Measurements from ENCODE around the gene INPP5A. TPM values are rescaled to one million over a fixed set of nuclear protein-coding genes. Genes with fewer than 3 reads are reported as not detected.

Gene INPP5A
- total RNA-seq, 1 donor from 2014 or later: 105 TPM

DNA sequence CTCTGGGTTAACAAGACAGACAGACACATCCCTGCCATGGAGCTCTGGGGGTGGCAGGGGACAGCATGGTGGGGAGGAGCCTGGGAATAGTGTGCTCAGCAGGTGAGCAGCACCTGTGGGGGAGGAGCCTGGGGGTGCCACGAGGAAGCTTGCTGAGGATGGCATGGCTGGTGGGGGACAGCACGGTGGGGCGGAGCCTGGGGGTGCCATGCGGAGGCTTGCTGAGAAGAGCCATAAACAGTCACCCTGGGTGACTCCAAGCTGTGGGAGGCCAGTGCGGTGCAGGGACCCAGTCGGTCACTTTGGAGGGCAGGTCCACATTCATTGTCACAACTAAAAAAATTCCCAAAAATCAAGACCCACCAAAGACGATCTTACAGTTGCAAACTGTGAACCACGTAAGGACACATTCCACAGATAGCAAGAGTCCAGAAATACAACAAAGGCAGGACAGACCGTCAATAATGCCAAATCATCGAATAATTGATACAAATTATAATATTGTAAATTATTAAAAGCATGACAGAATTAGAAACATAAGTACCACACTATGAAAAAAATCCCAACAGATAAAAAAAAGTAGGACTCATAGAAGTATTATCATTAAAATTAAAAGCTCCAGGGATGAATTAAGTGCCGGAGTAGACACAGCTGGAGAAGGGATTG is 223.9 kb downstream of the INPP5A start:
- Histone ChIP-seq H3K36me3 (peaks cover 48% of the 10 kb centered on the region), H3K27me3 (ENCODE audit: low read depth) (no peaks in the 10 kb centered on the region), H3K9me3 (replicated peaks) (peaks cover 4% of the 10 kb centered on the region), H3K27ac (replicated peaks) (no peak overlapping the region), H3K4me1 (no peaks in the 10 kb centered on the region), H3K4me3 (no peak overlapping the region)
- intact Hi-C loops (cut with micrococcal nuclease): no loop called here
- DNase-seq: no peak
- TF ChIP-seq, protein P1, sequence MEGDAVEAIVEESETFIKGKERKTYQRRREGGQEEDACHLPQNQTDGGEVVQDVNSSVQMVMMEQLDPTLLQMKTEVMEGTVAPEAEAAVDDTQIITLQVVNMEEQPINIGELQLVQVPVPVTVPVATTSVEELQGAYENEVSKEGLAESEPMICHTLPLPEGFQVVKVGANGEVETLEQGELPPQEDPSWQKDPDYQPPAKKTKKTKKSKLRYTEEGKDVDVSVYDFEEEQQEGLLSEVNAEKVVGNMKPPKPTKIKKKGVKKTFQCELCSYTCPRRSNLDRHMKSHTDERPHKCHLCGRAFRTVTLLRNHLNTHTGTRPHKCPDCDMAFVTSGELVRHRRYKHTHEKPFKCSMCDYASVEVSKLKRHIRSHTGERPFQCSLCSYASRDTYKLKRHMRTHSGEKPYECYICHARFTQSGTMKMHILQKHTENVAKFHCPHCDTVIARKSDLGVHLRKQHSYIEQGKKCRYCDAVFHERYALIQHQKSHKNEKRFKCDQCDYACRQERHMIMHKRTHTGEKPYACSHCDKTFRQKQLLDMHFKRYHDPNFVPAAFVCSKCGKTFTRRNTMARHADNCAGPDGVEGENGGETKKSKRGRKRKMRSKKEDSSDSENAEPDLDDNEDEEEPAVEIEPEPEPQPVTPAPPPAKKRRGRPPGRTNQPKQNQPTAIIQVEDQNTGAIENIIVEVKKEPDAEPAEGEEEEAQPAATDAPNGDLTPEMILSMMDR (IDR thresholded peaks at IDR 0.05; ENCODE audit: borderline replicate concordance): no peak

DNA sequence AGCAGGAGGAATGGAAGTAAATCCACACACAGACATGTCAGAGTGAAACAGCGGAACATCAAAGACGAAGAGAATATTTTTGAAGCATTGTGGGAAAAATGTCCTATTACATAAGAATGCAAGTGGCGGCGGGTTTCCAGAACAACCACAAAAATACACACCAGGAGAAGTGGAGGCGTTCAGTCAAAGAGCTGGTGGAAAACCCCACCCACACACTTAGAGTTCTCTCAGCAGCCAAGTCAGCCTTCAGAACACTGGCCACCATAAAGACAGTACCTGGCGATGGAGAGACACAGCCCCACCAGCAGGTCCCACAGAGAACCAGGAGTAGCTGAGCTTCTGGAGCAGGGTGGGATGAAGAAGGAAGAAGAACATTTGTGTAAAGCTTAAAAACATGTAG is 224.7 kb downstream of the INPP5A start:
- intact Hi-C loops (cut with micrococcal nuclease): no loop called here
- no peak for DNase-seq
- TF ChIP-seq, protein P1 (IDR thresholded peaks at IDR 0.05; ENCODE audit: borderline replicate concordance): no peak
- Histone ChIP-seq H3K4me1 (no peaks in the 10 kb centered on the region), H3K4me3 (no peak overlapping the region), H3K9me3 (replicated peaks) (peaks cover 4% of the 10 kb centered on the region), H3K36me3 (peaks cover 44% of the 10 kb centered on the region), H3K27me3 (ENCODE audit: low read depth) (no peaks in the 10 kb centered on the region), H3K27ac (replicated peaks) (no peak overlapping the region)

DNA sequence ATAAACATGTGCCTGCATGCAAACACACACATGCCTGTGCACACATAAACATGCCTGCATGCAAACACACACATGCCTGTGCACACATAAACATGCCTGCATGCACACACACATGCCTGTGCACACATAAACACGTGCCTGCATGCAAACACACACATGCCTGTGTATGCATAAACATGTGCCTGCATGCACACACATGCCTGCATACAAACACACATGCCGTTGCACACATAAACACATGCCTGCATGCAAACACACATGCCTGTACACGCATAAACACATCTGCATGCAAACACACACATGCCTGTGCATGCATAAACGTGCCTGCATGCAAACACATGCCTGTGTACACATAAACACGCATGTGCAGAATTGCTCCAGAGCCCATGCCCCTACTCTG is 226.0 kb downstream of the INPP5A start:
- TF ChIP-seq, protein P1 (IDR thresholded peaks at IDR 0.05; ENCODE audit: borderline replicate concordance): no peak
- Histone ChIP-seq H3K36me3 (peaks cover 37% of the 10 kb centered on the region), H3K27ac (replicated peaks) (no peak overlapping the region), H3K4me3 (no peak overlapping the region), H3K9me3 (replicated peaks) (peaks cover 4% of the 10 kb centered on the region), H3K27me3 (ENCODE audit: low read depth) (no peaks in the 10 kb centered on the region), H3K4me1 (no peaks in the 10 kb centered on the region)
- DNase-seq: no peak
- intact Hi-C loops (cut with micrococcal nuclease): no loop called here

DNA sequence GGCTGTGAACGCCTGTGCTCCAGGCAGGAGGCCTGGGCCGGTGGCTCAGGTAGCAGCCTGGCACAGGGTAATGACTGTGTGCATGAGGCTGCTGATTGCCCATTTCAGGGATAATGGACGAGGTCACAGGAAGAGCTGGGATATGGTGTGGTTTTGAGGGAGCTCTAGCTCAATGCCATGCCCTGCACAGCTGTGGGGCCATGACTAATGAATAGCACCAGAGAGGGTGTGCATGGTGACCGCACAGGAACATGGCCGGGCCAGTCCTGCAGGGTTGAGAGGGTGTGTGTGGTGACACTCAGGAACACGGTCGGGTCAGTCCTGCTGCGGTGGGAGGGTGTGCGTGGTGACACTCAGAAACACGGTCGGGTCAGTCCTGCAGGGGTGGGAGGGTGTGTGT is 226.5 kb downstream of the INPP5A start:
- peaks cover 37% of the 10 kb centered on the region for H3K36me3 ChIP-seq
- no peaks in the 10 kb centered on the region for H3K27me3 ChIP-seq (ENCODE audit: low read depth)
- H3K27ac ChIP-seq (replicated peaks): no peak overlapping the region
- peaks cover 4% of the 10 kb centered on the region for H3K9me3 ChIP-seq (replicated peaks)
- TF ChIP-seq, protein P1 (IDR thresholded peaks at IDR 0.05; ENCODE audit: borderline replicate concordance): no peak
- DNase-seq: no peak
- intact Hi-C loops (cut with micrococcal nuclease): no loop called here
- no peak overlapping the region for H3K4me3 ChIP-seq
- H3K4me1 ChIP-seq: no peaks in the 10 kb centered on the region

DNA sequence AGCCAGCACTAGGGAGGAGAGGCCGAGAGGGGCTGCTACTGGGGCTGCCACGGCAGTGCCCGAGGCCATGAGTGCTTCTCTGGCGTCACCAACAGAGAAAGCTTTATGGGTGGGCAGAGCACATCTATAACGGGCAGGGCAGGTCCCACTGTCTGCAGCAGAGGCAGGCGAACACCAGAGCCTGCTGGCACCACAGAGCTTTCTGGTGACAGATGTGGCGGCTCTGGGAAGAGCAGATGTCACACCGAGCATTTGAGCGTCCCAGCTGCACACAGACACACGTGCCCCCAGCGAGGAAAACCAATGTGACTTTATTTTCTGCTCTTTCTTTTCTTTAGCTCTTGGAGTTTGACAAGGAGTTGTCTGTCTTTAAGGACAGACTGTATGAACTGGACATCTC is 227.8 kb downstream of the INPP5A start:
- intact Hi-C loops (cut with micrococcal nuclease): no loop called here
- H3K36me3 ChIP-seq: peaks cover 38% of the 10 kb centered on the region

More for the DNA sequence above, 227.8 kb downstream of the INPP5A start:
- Histone ChIP-seq H3K4me3 (no peak overlapping the region), H3K27me3 (ENCODE audit: low read depth) (no peaks in the 10 kb centered on the region), H3K4me1 (no peaks in the 10 kb centered on the region), H3K27ac (replicated peaks) (no peak overlapping the region), H3K9me3 (replicated peaks) (peaks cover 4% of the 10 kb centered on the region)
- TF ChIP-seq, protein P1 (IDR thresholded peaks at IDR 0.05; ENCODE audit: borderline replicate concordance): no peak
- DNase-seq: no peak

Measured in left ventricle myocardium inferior (tissue), 1 donor.